HG02943 (cell line): ENCODE measurements around the gene IFT43.

Source experiments
- ATAC-seq: cut with Tn5 transposase; IDR thresholded peaks from one replicate; pipeline ENCODE4 v1.9.1; 2021; ENCODE audit warnings: mild to moderate bottlenecking, low read depth, moderate library complexity; ENCODE audit not compliant: unreplicated experiment

Gene IFT43

DNA sequence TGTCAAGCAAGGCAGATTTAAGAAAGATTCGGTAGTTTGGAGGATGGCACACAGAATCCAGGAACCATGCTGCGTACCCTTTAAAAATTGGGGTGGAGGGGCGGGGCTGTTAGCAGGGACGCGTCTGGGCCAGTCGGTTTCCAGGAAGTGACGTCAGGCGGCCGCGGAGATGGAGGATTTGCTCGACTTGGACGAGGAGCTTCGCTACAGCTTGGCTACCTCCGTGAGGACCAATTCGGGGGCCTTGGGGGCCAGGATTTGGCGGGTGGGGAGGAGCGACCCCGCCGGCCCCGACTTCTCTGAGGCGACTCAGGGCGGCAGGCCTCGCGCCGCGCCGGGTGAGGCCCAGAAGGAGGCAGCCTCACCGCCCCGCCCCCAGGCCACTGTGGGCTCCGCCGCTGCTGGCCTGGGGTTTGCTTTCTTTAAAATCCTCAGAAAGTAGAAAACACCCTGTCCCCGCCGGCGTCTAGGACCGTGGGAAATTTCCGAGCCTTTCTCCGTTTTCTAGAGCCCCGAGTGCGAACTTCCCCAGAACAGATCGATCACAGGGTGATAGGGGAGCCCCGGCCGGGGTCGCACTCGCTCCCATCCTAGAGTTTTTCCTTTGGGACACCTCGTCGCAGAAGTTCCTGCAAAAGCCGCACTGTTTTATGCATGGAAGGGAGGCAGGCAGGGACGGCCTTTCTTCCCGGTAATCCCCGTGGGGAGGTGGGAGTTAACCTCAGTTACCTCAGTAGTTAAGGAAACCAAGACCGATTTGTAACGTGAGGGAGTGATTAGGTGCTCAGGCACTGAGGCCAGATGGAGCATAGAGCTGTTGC, at the start of gene IFT43:
Gene IFT43 (plus strand): TSS at position 146 of the 821 bp plus-strand sequence. CDS start 24 bp downstream, at position 170.
- ATAC-seq, result peak; percentile 55

DNA sequence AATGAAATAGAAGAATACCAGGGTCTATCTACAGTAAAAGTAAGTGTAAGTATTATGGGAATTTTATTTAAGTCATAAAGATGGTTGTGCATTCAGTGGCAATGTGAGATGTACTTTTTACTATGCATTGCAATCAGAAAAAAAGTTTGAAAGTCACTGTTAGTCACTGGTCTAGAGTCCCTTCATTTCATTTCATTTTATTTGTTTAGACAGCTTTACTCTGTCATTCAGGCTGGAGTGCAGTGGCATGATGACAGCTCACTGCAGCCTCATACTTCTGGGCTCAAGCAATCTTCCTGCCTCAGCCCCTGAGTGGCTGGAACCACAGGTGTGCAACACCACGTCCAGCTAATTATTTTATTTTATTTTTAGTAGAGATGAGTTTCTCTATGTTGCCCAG, 46.4 kb upstream of the IFT43 start:
- no peak for ATAC-seq

DNA sequence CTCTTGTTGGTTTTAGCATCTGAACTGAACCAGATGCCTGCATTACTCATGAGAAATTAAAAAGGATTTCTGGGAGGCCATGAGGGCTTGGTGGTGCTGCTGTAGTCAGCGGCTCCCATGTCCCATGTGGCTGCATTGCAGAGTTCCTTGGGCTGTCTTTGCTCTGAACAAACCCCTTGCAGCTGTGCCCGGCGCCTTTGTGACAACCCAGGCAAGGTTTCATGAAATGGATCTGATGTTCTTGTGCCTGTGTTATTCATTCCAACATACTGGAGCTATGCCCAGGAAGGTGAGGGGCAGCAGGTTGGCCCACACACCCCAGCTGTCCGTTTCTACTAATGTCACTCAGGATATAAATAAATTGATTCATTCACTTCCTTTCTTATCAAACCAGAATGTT, 44.5 kb upstream of the IFT43 start:
- no peak for ATAC-seq

DNA sequence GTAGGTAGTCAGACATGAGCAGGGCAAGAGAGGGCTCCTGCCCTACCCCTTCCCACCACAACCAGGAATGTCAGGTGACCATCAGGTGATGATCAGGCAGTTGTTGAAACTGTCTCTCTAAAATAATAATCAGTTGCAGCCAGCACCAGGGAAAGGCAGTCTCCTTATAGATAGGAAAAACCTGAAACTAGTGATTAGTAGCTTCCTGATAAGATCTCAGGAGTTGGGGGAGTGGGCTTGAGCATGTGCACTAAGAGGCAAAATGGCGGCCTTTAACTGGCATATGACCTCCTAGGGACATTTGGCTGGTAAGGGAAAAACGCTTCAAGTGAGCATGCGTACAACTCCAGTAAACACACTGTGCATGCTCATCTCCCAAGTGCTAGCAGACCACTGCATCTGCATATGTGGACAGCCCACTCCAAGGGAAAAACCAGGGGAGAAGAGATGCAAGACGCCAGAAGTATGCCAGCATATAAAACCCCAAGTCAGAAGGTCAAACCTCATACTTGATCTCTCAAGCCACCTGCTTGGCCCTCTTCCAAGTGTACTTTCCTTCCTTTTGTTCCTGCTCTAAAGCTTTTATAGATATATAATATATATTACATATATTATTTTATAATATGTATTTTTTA, 40.8 kb upstream of the IFT43 start:
- ATAC-seq, result no peak

DNA sequence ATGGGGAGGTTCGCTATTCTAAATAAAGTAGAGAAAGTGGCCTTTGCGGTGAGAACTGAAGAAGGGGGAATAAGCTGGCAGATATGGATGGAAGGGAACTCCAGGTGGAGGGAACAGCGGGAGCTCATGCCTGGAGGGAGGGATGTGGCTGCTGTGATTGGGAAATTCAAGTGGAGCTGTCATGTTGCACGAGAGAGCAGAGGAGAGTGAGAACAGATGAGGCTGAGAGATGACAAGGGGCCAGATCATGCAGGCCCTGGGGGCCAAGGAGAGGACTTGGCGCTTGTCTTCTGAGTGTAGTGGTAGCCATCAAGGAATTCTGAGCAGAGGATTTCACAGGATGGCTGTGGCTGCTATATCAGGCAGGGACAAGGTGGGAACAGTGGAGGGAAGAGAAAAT, 38.8 kb upstream of the IFT43 start:
- ATAC-seq, result no peak

DNA sequence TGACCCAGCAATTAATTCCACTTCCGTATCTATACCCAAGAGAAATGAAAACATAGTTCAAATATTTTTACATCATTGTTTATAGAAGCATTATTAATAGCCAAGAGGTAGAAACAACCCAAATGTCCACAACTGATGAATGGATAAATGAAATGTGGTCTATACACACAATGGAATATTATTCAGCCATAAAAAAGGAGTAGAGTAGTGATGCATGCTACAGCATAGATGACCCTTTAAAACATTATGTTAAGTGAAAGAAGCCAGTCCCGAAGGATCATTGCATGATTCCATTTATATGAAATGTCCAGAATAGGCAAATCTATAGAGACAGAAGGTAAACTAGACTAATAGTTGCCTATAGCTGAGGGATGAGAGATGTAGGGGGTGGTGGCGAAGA, 33.1 kb upstream of the IFT43 start:
- no peak for ATAC-seq

DNA sequence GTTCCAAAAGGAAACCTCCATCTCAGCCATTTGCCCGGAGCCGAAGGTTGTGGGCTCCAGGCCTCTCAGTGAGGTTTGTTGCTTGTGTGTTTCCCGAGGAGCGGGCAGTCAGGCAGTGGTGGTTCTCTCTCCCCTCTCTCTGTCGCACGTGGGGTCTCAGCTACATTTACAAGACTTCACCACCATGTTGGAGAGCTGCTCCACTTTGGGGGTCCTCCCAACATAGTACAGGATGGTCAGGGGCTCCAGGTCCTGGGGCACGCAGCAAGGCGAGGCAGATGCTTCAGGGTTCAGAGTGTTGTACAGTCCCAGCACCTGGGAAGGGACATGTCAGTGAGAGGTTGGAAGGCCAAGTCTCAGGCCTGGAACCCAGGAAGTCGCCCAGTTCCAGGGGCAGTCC, 26.5 kb upstream of the IFT43 start:
- ATAC-seq, result no peak

DNA sequence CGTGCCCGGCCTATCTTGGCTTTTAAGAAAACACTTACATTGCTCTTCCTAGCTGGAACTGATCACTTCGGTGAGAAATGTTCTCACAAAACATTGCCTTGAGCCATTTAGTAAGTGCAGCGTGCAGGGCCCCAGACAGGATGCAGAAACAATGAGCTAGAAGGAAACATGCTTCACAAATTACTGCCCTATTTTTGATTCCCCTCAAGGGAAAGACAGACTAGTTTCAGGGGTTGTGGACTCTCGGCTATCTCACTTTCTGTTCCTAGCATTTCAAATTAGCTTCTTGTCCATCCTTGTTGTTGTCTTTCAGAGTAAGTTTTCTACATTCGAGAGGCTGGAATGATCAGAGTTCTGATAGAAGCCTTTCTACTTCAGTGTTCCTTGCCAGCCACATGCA, 25.3 kb upstream of the IFT43 start:
- ATAC-seq, result no peak

DNA sequence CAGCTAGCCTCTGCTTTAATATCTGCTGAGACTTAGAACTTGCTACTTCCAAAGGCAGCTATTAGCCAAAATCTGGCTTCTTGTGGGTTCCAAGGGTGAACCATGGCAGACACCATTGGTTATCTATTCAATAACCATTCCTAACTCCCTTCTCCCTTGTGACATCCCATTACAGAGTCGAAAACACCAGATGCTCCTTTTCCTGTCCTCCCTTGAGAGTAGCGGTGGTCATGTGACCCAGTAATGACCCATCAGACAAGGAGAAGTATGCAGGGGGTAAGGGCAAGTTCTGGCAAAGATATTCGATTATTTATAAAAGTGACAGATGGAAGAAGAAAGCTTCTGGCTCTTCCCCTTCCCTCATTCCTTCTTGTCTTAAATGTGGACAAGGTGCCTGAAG, 23.9 kb upstream of the IFT43 start:
- ATAC-seq, result no peak

DNA sequence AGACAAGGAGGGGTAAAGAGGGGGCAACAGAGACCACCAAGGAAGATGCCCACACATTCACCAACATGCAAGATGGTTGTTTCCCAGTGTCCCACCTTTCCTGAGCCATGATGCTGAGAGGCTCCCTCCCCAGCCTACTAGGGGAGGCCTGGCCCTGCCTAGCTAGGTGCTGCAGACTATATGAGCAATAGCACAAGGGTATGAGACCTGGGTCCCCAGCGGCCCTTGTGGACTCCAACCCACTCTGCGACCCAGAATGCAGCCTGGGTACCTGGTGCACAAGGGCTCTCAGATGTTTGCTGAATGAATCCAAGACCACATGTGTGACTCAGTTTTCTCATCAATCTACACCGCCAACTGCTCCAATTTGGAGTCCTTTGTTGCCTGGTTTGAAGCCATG, 17.7 kb upstream of the IFT43 start:
- no peak for ATAC-seq

DNA sequence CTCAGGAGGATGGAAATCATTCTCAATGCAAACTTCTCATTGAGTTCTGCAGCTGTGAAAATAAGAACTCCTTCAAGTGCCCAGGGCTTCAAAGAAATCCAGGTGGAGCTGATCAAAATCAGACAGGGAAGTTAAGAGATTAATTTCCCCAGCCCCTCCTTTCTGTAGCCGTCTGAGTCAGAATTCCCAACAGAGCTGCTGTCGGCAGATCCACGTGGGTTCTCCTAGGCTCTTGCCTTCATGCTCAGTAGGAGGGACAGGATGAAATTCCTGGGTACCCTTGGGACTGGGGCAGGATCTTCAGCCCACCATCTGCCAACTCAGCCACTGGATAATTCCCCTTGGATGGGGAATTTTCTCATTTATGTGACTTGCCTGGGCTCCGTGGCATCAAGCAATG, 17.1 kb upstream of the IFT43 start:
- no peak for ATAC-seq

DNA sequence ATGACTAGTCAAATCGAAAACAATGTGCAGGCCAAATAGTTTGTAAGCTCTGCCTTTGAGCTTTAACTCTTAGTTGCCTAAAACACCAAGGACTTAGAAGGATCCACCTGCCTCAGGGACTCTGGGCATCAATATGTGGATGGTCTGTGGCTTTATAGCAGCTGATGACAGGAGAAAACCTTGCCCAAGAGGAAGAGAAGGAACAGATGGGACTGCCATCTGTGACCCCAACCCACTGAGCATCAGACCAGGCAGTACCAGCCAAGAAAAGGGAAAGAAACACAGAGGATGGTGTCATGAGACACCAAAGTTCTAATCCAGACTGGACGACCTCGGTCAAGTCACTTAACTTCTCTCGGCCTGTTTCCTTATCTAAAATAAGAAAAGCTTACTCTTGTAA, 16.4 kb upstream of the IFT43 start:
- no peak for ATAC-seq

DNA sequence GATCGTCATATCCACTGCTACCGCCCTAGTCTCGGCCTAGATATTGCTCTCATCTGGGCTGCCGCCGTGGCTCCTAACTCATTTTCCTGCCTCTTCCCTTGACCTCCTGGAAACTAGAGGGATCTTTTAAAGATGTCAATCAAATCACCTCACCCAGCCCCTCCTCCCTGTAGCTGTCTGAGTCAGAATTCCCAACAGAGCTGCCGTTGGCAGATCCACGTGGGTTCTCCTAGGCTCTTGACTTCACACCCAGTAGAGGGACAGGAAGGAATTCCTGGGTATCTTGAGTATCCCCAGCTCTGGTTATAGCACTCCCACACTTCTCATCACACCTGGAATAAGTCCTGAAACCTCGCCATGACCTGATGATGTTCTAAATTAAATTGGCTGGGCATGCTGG, 15.7 kb upstream of the IFT43 start:
- no peak for ATAC-seq

DNA sequence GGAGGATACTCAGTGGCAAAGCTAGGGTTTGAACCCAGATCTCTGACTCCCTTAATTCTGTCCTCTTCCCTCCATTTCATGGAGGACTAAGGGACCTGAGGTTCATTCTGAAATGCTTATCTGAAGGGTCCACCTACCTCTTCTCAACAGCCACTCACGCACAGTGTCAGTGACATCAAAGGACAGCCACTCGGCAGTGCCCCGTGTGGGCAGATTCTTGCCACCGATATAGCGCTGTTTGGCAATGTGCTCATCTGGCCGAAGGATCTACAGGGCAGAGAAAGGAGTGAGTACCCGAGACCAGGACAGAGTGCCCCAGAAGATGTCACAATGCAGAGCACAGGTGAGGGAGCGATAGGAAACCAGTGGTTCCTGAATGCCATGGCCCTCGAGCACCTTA, 14.6 kb upstream of the IFT43 start:
- ATAC-seq, result no peak

DNA sequence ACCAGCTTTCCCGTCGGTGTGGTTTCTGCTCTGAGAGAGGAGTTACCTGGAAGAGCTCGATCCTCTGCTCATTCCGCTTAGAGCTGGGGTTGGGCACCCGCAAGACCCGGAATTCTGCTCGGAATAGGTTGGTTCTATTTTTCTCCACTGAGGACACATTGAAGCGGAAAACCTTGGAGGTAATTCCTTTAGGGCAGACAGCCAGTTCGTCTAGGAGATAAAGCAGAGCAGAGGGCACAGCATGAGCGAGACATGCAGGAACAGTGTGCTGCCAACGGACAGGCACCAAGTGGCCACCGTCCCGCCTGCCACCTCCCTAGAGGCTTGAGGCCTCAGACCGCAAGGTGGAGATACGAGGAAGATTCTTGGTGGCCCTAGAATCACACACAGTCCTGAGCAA, 14.1 kb upstream of the IFT43 start:
- no peak for ATAC-seq

DNA sequence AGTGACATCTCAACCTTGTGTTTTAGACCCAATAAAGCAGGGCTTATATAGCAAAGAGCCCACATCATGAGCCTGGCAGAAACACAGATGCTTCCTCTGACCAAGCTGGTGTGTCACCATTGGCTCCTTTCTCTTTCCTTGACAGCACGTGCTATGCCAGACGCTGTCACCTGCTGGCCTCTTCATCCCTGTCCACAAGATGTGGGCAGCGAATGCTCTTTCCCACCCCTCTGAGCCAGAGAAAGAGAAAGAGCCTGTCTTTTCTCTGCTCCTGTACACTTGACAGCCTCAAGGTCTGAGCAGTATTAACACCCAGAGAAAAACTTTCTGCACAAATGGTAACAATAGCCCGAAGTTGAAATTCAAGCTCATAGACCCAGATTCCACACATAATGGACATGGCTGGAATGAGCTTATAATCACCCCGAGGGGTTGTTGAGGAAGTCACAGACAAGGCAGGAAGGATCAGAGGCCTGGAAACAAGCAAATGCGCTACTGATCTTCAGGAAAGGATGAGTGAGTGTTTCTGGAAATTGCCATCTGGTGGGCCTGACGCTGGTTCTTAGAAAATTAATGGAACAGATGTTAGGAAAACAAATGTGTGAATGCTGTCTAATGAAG, 12.7 kb upstream of the IFT43 start:
- no peak for ATAC-seq

DNA sequence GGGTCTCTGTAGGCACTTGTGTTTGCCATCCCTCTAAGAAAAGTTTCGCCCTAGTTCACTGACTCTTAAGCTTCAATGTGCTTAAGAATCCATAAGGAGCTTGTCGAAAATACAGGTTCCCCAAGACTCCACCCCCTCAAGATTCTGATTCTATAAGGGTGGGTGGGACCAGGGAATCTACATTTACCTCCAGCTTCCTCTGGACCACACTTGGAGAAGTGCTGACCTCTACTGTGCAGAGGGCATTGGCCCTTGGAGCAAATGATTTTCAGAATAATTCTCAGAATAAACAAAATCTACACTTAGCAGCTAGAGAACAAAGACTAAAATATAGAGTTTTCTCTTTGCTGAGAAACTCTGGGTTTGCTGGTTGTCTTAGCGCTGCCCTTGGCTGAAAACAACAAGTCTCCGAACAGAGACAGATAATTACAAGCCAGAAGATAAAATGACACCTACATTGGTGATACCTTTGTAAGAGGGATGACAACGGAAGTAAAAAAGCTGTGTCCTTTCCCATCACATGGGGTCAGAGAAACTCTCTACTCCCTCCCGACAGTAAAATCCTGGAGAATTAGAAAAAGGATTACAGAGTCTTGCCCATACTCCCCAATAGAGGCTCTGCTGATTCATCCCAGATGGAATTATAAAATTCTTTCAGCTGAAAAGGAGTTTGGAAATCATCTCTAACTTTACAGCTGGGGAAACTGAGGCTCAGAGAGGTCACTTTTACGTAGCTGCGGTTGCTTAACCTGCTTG, 8.6 kb upstream of the IFT43 start:
- no peak for ATAC-seq

DNA sequence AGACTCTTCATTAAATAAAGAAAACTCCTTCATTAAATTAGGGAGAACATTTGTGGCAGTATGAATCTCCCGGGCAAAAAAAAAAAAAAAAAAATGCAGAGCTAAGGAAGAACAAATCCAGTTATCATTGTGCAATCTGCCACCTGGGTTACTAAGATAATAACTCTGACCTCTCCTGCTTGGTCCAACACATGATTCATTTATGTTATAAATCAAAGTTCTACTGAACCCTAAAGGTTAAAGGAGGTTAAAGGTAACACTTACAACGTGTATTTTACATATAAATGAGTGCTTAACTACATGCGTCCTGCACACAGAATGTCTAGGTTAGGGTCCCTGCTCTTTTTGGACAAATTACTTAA, 8.0 kb upstream of the IFT43 start:
- ATAC-seq, result no peak

DNA sequence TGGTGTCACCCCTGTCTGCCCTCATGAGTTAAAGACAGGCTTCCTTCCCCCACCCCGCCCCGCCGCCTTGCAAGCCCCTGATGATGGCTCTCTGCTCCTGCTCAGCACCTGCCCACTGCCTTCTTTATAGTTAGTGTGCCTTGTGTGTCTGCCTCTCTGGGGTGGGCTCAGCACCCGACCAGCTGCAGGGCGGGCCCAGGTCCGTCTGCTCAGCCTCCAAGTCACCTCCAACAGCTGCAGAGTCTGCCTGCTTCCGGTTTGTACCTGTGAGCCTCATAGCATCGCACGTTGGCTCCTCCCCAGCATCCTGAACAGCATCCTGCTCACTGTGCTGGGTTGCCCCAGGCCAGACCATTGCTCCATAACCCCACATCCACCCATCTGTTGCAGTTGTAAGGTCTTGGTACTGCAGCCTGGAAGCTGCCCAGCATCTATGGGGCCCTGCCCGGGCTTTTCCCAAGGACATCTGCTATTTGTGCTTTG, 7.3 kb upstream of the IFT43 start:
- no peak for ATAC-seq

DNA sequence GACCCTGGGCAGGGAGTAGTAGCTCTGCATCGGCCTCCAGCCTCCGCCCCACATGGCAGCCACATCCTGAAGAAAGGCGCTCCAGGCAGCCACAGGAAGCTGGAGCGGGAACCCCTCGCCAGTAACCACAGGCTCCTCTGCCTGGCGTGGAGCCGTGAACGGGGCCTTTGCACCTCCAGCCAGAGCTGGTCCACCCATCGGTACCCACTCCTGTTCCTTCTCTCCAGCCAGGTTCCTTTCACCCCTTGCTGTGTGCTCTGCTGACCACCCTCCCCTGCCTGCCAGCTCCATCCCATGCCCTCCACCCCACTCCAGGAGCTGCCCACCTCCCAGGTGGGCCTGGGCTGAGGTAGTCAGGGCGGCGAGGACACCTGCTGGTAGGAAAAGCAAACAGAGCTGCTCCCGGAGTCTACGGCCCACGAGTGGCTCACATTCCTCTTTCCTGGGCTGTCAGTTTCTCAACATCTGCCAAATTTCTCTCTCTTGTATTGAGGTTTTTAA, 6.4 kb upstream of the IFT43 start:
- ATAC-seq, result no peak
